HG02973 (cell line): ENCODE results near the gene FAM156A.
"Not testable (repeated sequence)": the region's sequence is repeated elsewhere in the genome, so short reads cannot be mapped to it uniquely, and the experiment has no call there.

Experiments
- ATAC-seq: cut with Tn5 transposase; IDR thresholded peaks from one replicate; pipeline ENCODE4 v1.9.1; 2021; ENCODE audit warnings: moderate library complexity; ENCODE audit not compliant: unreplicated experiment

Gene FAM156A

GRCh38 chrX:52958113-52958959, at the start of gene FAM156A:
TSS of gene FAM156A (minus strand) at chrX:52958518. CDS start at chrX:52948588, 9,930 bp downstream.
- peak; percentile 77 for ATAC-seq

GRCh38 chrX:53005327-53005726, 47.0 kb upstream of the FAM156A start:
- no peak for ATAC-seq

GRCh38 chrX:53004811-53005210, 46.5 kb upstream of the FAM156A start:
- no peak for ATAC-seq

- no peak for ATAC-seq
Observed at GRCh38 chrX:53004038-53004437, 45.7 kb upstream of the FAM156A start.

- ATAC-seq = no peak
Observed at GRCh38 chrX:53003111-53003510, 44.8 kb upstream of the FAM156A start.

- ATAC-seq = no peak
Observed at GRCh38 chrX:53001958-53002357, 43.6 kb upstream of the FAM156A start.

GRCh38 chrX:53000447-53001135, 42.3 kb upstream of the FAM156A start:
- ATAC-seq = no peak

GRCh38 chrX:52995987-52996331, 37.6 kb upstream of the FAM156A start:
- ATAC-seq = no peak

- peak; percentile 96 for ATAC-seq
Observed at GRCh38 chrX:52995135-52995986, 37.0 kb upstream of the FAM156A start.

- ATAC-seq = no peak
Observed at GRCh38 chrX:52990848-52991247, 32.5 kb upstream of the FAM156A start.

- not testable (repeated sequence) for ATAC-seq
Observed at GRCh38 chrX:52990011-52990631, 31.8 kb upstream of the FAM156A start.

GRCh38 chrX:52988985-52989917, 30.9 kb upstream of the FAM156A start:
- ATAC-seq = no peak

GRCh38 chrX:52983321-52984000, 25.1 kb upstream of the FAM156A start:
- no peak for ATAC-seq

GRCh38 chrX:52979993-52980392, 21.7 kb upstream of the FAM156A start:
- ATAC-seq = no peak

- no peak for ATAC-seq
Observed at GRCh38 chrX:52979568-52979967, 21.2 kb upstream of the FAM156A start.

- ATAC-seq = no peak
Observed at GRCh38 chrX:52977953-52978352, 19.6 kb upstream of the FAM156A start.

- ATAC-seq = not testable (repeated sequence)
Observed at GRCh38 chrX:52975576-52975975, 17.3 kb upstream of the FAM156A start.

GRCh38 chrX:52974336-52974992, 16.1 kb upstream of the FAM156A start:
- ATAC-seq = not testable (repeated sequence)

- ATAC-seq = not testable (repeated sequence)
Observed at GRCh38 chrX:52967922-52968321, 9.6 kb upstream of the FAM156A start.
